GM12878 (cell line): ENCODE data around the gene KLK6. TPM values are rescaled to one million over a fixed set of nuclear protein-coding genes. Genes with fewer than 3 reads are reported as not detected.

Experiments used
- ATAC-seq: fragments of 200-7000 bp; cut with Tn5 transposase; 3 replicates; pipeline ENCODE4 v1.9.1; 2020; ENCODE audit warnings: mild to moderate bottlenecking, moderate library complexity
- BruUV-seq: library from RNA; stranded (reverse); fragments of 400-500 nt; replicated peaks from 2 replicates; lab custom pipeline; 2021; lab: Mats Ljungman, UMichigan
- CTCF ChIA-PET: fragments of 300-600 bp; sonication (Branson Sonifier 250); formaldehyde crosslinking; extraction: SDS; loops from one replicate; lab custom pipeline; 2021; ENCODE audit warnings: inconsistent platforms; lab: Yijun Ruan, JAX
- POLR2A ChIA-PET: fragments of 350-600 bp; formaldehyde crosslinking; extraction: SDS; loops from one replicate; lab custom pipeline; 2021; ENCODE audit warnings: inconsistent platforms; lab: Charles Lee
- RAD21 ChIA-PET: fragments of 300-600 bp; sonication (Branson Sonifier 250); formaldehyde crosslinking; loops from one replicate; lab custom pipeline; 2023; ENCODE audit warnings: antibody characterized with exemption; ENCODE audit not compliant: unreplicated experiment; lab: Charles Lee
- SMC1A ChIA-PET: fragments of 300-600 bp; sonication (Branson Sonifier 250); formaldehyde crosslinking; loops from one replicate; lab custom pipeline; 2023; ENCODE audit not compliant: unreplicated experiment, uncharacterized antibody; lab: Charles Lee
- DNase-seq: peaks from one replicate; pipeline ENCODE4 v3.0.0-alpha.2; 2011; ENCODE audit warnings: low read depth, low spot score
- FAIRE-seq: peaks from 3 replicates; lab custom pipeline; 2011; peaks lifted over from hg19 to GRCh38; lab: Jason Lieb, UNC
- H2AFZ ChIP-seq: 2 replicates; pipeline ENCODE4 v1.6.0; 2011; ENCODE audit warnings: low read depth, low read length, control low read depth; ENCODE audit not compliant: control insufficient read depth
- H3K27ac ChIP-seq: 2 replicates; pipeline ENCODE4 v1.5.1; 2011; ENCODE audit warnings: control low read depth; ENCODE audit not compliant: control insufficient read depth, insufficient read depth
- H3K27me3 ChIP-seq, 2 experiments: replicated peaks in 1 of 2; 2 replicates each; pipeline versions ENCODE4 v1.6.0 to v1.6.1; 2011; ENCODE audit warnings: low read length in 1 of 2; ENCODE audit not compliant: control insufficient read depth in 2 of 2, insufficient read depth in 2 of 2
- H3K36me3 ChIP-seq, 2 experiments: 2 replicates each; pipeline ENCODE4 v1.5.1; 2011; ENCODE audit warnings: low read length in 1 of 2; ENCODE audit not compliant: control insufficient read depth in 2 of 2, insufficient read depth in 2 of 2
- H3K4me1 ChIP-seq: 2 replicates; pipeline ENCODE4 v1.6.1; 2011; ENCODE audit warnings: mild to moderate bottlenecking, low read length, moderate library complexity, mixed read lengths; ENCODE audit not compliant: control insufficient read depth, insufficient read depth
- H3K4me2 ChIP-seq: 2 replicates; pipeline ENCODE4 v1.6.0; 2011; ENCODE audit warnings: control low read depth; ENCODE audit not compliant: control insufficient read depth, insufficient read depth
- H3K4me3 ChIP-seq: fragments of 200-600 bp; sonication (generic); 2 replicates; pipeline ENCODE4 v1.5.1; 2016
- H3K79me2 ChIP-seq: 2 replicates; pipeline ENCODE4 v1.6.0; 2011; ENCODE audit warnings: low read length; ENCODE audit not compliant: control insufficient read depth, insufficient read depth
- H3K9ac ChIP-seq: 2 replicates; pipeline ENCODE4 v1.8.0; 2011; ENCODE audit warnings: low read length, control low read depth, mixed read lengths; ENCODE audit not compliant: control insufficient read depth, insufficient read depth
- H3K9me3 ChIP-seq: replicated peaks from 3 replicates; pipeline ENCODE4 v1.5.1; 2011; ENCODE audit warnings: mild to moderate bottlenecking, low read length; ENCODE audit not compliant: control insufficient read depth, insufficient read depth
- H4K20me1 ChIP-seq: 2 replicates; pipeline ENCODE4 v1.6.0; 2011; ENCODE audit not compliant: control insufficient read depth, insufficient read depth
- CBFB ChIP-seq: IDR thresholded peaks from 2 replicates; pipeline ENCODE4 v1.6.1; 2016; ENCODE audit warnings: antibody characterized with exemption, low read depth
- EGR1 ChIP-seq, 2 experiments: IDR thresholded peaks; 1 replicate in 1 of 2; 2 replicates in 1 of 2; pipeline ENCODE4 v1.6.1; 2011 to 2012; ENCODE audit warnings: low read depth in 2 of 2, low read length in 2 of 2, borderline replicate concordance in 1 of 2, mild to moderate bottlenecking in 1 of 2, moderate library complexity in 1 of 2
- NFXL1 ChIP-seq: fragments of 450-650 bp; IDR thresholded peaks from 2 replicates; pipeline ENCODE4 v1.6.1; 2017; ENCODE audit warnings: antibody characterized with exemption, mild to moderate bottlenecking, borderline replicate concordance
- RBBP5 ChIP-seq: fragments of 200-600 bp; sonication (generic); conservative IDR thresholded peaks from 2 replicates; pipeline ENCODE4 v1.6.1; 2016
- RCOR1 ChIP-seq: conservative IDR thresholded peaks from 2 replicates; pipeline ENCODE4 v1.6.1; 2012; ENCODE audit warnings: low read depth, low read length, improper control_type of control experiment
- SREBF1 ChIP-seq: IDR thresholded peaks from 2 replicates; pipeline ENCODE4 v1.6.1; 2012; ENCODE audit warnings: mild to moderate bottlenecking, low read length
- YY1 ChIP-seq: IDR thresholded peaks from 2 replicates; pipeline ENCODE4 v1.6.1; 2011; ENCODE audit warnings: low read depth, mild to moderate bottlenecking, low read length
- ZNF384 ChIP-seq: IDR thresholded peaks from 2 replicates; pipeline ENCODE4 v1.6.1; 2012; ENCODE audit warnings: low read depth, mild to moderate bottlenecking, low read length, improper control_type of control experiment, borderline replicate concordance
- WGBS: methylation state at CpG from one replicate; pipeline ENCODE4 v1.1.6; 2016; ENCODE audit warnings: low lambda C conversion rate; ENCODE audit not compliant: insufficient replicate concordance, insufficient coverage; ENCODE audit errors: missing lambda C conversion rate; 5-methylcytosine and 5-hydroxymethylcytosine counted together
- in situ Hi-C: fragments of 300-500 bp; cut with MboI; formaldehyde crosslinking; loops from 9 replicates; pipeline ENCODE4 v1.14.3; 2018; ENCODE audit warnings: mixed read lengths
- intact Hi-C: fragments of 100-400 bp; cut with micrococcal nuclease; formaldehyde crosslinking; loops from one replicate; pipeline ENCODE4 v1.14.2; 2022; ENCODE audit not compliant: unreplicated experiment
- polyA plus RNA-seq, 11 experiments: library from polyadenylated mRNA; depleted of rRNA in 4 of 11; unstranded in 6 of 11; stranded (reverse) in 5 of 11; fragments of >200 nt; fragmentation: Nextera tagmentation in 4 of 11; fragmentation: Illumina TruSeq in 1 of 11; extraction: Ambion mirVana in 4 of 11; extraction: Trizol in 1 of 11; gene quantifications; 1 replicate in 1 of 11; 2 replicates in 10 of 11; pipeline versions ENCODE4 v1.2.1 to v1.2.3, GENCODE V29; 2011 to 2016; ENCODE audit warnings: inconsistent platforms in 2 of 11, missing spikeins in 2 of 11, low read depth in 1 of 11
- total RNA-seq, 4 experiments: library from RNA; depleted of rRNA in 3 of 4; stranded (reverse); fragments of >200 nt in 3 of 4; fragmentation: Illumina TruSeq in 1 of 4; extraction: Trizol in 1 of 4; gene quantifications; 2 replicates each; pipeline versions ENCODE4 v1.2.1 to v1.2.3, GENCODE V29; 2013 to 2021
- TF ChIP-seq, protein P1 (sequence below): fragments of 450-650 bp; conservative IDR thresholded peaks from 2 replicates; pipeline ENCODE4 v1.6.1; 2017; ENCODE audit warnings: mild to moderate bottlenecking, moderate library complexity
- TF ChIP-seq, protein P2 (sequence below): fragments of 150-350 bp; IDR thresholded peaks from 2 replicates; pipeline ENCODE4 v1.6.1; 2016; ENCODE audit warnings: low read depth, low read length
- TF ChIP-seq, protein P3 (sequence below): fragments of 450-650 bp; IDR thresholded peaks from 2 replicates; pipeline ENCODE4 v1.6.1; 2017; ENCODE audit warnings: low read depth, mild to moderate bottlenecking, moderate library complexity

The KLK6 gene
- total and polyA plus RNA-seq, 10 of the 15 experiments (the other 5 are each of a cell fraction or from before 2014, with no cell fraction given): not detected

DNA sequence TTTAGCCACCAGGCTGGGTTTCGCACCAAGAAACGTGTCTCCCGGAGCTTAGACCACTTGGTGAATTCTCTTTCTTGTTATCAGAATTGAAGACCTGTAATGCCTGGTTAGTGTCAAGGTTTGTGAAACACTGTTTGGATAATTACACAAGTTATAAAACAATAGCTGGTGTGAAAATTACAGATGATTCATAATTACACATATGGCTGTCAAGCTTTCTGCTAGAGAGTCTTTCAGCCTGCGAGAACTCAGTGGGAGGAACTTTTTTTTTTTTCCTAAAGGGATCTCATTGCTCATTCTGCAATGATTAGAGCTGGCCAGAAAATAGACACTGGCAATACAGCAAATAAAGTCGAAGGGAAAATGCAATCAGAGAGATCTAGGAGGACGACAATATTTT lies 44.8 kb downstream of the KLK6 start:
- POLR2A ChIA-PET: no interaction called here
- no peak for ATAC-seq
- SMC1A ChIA-PET: interaction anchor here (0.9 kb wide), 1 partner anchor 142 kb away, joined by 4 read pairs; no protein-coding TSS in a partner anchor
- DNase-seq: no peak
- H3K9ac ChIP-seq: no peak overlapping the region
- no peak overlapping the region for H3K4me2 ChIP-seq
- H2AFZ ChIP-seq: no peak overlapping the region
- H3K36me3 ChIP-seq: no peaks in the 10 kb centered on the region
- 46% methylated on average over 6 of the region's 6 CpGs for WGBS
- H3K4me3 ChIP-seq: no peak overlapping the region
- no peaks in the 10 kb centered on the region for H3K9me3 ChIP-seq
- CTCF ChIA-PET: interaction anchor here (0.6 to 2.1 kb wide), 6 partner anchors 10 to 215 kb away, joined by 3 to 11 read pairs (median 4); no protein-coding TSS in a partner anchor
- no peaks in the 10 kb centered on the region for H4K20me1 ChIP-seq
- BruUV-seq: no TSS peak
- TF ChIP-seq NFXL1 (no peak), EGR1 (IDR thresholded peaks at IDR 0.05; ENCODE audit: borderline replicate concordance in 1 of 2, low read depth in 2 of 2, low read length in 2 of 2) (no peak), RCOR1 (no peak), RBBP5 (no peak), YY1 (no peak), CBFB (no peak), ZNF384 (no peak), SREBF1 (no peak)
- TF ChIP-seq, protein P1, sequence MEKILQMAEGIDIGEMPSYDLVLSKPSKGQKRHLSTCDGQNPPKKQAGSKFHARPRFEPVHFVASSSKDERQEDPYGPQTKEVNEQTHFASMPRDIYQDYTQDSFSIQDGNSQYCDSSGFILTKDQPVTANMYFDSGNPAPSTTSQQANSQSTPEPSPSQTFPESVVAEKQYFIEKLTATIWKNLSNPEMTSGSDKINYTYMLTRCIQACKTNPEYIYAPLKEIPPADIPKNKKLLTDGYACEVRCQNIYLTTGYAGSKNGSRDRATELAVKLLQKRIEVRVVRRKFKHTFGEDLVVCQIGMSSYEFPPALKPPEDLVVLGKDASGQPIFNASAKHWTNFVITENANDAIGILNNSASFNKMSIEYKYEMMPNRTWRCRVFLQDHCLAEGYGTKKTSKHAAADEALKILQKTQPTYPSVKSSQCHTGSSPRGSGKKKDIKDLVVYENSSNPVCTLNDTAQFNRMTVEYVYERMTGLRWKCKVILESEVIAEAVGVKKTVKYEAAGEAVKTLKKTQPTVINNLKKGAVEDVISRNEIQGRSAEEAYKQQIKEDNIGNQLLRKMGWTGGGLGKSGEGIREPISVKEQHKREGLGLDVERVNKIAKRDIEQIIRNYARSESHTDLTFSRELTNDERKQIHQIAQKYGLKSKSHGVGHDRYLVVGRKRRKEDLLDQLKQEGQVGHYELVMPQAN: no peak
- TF ChIP-seq, protein P2, sequence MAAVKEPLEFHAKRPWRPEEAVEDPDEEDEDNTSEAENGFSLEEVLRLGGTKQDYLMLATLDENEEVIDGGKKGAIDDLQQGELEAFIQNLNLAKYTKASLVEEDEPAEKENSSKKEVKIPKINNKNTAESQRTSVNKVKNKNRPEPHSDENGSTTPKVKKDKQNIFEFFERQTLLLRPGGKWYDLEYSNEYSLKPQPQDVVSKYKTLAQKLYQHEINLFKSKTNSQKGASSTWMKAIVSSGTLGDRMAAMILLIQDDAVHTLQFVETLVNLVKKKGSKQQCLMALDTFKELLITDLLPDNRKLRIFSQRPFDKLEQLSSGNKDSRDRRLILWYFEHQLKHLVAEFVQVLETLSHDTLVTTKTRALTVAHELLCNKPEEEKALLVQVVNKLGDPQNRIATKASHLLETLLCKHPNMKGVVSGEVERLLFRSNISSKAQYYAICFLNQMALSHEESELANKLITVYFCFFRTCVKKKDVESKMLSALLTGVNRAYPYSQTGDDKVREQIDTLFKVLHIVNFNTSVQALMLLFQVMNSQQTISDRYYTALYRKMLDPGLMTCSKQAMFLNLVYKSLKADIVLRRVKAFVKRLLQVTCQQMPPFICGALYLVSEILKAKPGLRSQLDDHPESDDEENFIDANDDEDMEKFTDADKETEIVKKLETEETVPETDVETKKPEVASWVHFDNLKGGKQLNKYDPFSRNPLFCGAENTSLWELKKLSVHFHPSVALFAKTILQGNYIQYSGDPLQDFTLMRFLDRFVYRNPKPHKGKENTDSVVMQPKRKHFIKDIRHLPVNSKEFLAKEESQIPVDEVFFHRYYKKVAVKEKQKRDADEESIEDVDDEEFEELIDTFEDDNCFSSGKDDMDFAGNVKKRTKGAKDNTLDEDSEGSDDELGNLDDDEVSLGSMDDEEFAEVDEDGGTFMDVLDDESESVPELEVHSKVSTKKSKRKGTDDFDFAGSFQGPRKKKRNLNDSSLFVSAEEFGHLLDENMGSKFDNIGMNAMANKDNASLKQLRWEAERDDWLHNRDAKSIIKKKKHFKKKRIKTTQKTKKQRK: no peak
- TF ChIP-seq, protein P3, sequence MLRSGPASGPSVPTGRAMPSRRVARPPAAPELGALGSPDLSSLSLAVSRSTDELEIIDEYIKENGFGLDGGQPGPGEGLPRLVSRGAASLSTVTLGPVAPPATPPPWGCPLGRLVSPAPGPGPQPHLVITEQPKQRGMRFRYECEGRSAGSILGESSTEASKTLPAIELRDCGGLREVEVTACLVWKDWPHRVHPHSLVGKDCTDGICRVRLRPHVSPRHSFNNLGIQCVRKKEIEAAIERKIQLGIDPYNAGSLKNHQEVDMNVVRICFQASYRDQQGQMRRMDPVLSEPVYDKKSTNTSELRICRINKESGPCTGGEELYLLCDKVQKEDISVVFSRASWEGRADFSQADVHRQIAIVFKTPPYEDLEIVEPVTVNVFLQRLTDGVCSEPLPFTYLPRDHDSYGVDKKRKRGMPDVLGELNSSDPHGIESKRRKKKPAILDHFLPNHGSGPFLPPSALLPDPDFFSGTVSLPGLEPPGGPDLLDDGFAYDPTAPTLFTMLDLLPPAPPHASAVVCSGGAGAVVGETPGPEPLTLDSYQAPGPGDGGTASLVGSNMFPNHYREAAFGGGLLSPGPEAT: no peak
- no peaks in the 10 kb centered on the region for H3K79me2 ChIP-seq
- H3K4me1 ChIP-seq: no peaks in the 10 kb centered on the region
- in situ Hi-C loops: loop anchor here (10.0 kb wide), 1 partner anchor 390 kb away; no protein-coding TSS in a partner anchor
- H3K27ac ChIP-seq: no peak overlapping the region
- intact Hi-C loops: no loop called here
- RAD21 ChIA-PET: interaction anchor here (0.8 kb wide), 1 partner anchor 28 kb away, joined by 3 read pairs; no protein-coding TSS in a partner anchor
- no peaks in the 10 kb centered on the region for H3K27me3 ChIP-seq
- FAIRE-seq: no peak
